ENCODE data around the gene SIGLEC14. TPM values are rescaled to one million over a fixed set of nuclear protein-coding genes. Genes with fewer than 3 reads are reported as not detected.
A peak's percentile ranks its signal among the peaks of the same experiment; 100 is the strongest.

The SIGLEC14 gene
- polyA plus RNA-seq, 2 of the 4 experiments (the other 2 are of a cell fraction), result 0.03 TPM; not detected in 1

DNA sequence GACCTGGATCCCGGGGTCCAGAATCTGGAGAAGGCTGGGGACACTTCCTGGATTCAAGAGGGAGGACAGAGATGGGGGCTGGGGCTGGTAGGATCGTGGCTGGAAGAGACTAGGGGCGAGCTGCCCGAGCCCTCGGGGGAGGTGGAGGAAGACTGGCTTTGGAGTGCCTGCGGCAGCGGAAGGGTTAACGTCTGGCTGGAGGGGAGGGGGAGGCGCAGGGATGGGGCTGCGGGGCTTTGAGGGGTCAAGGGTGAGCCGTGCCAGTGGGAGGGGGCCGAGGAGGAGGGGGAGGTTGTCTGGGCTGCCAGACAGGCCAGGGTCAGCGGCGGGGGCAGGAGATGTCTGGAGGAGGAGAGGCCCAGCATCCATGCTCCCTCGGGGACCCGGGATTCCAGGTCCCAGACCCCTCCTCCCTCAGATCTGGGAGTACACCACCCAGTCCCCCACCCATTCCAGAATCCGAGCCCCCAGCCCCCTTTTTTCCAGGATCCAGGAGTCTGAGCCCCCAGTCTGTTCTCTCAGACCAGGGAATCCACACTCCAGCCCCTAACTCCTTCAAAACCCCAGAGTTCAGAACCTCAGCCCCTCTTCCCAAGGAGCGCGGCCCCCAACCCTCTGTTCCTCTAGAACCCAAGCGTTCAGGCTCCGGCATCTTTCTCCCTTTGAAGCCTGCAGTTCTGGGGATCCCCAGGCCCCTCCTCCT lies 43.3 kb upstream of the SIGLEC14 start:
- Histone ChIP-seq H3K9me3 (0 out of 3 replicates have a peak, but pooled peaks cover 4% of the 10 kb centered on the region), H3K27ac (peak overlapping the region; percentile 95 to 100), H3K4me3 (peak overlapping the region; percentile 77), H3K4me2 (peak overlapping the region; percentile 99), H3K4me1 (peaks cover 52% of the 10 kb centered on the region)
- ChIA-PET CTCF (interaction anchor here (1.0 to 3.2 kb wide), 2 partner anchors 14 to 33 kb away, joined by 4 to 28 read pairs; no protein-coding TSS in a partner anchor), POLR2A (interaction anchor here (1.0 to 3.7 kb wide), 2 partner anchors 12 to 14 kb away, joined by 3 to 29 read pairs; no protein-coding TSS in a partner anchor)
- DNase-seq (ENCODE audit: low read depth in 1 of 2, low spot score in 1 of 2) (peak; percentile 57 to 87), ATAC-seq (peak; percentile 40 to 48), FAIRE-seq (no peak)
- TF ChIP-seq, protein P1, sequence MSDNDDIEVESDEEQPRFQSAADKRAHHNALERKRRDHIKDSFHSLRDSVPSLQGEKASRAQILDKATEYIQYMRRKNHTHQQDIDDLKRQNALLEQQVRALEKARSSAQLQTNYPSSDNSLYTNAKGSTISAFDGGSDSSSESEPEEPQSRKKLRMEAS (IDR thresholded peaks at IDR 0.05), result no peak; the same call in 1 of the 2 replicates
- no peak for TF ChIP-seq FOSL2 (IDR thresholded peaks at IDR 0.05)
- TF ChIP-seq FOSL2 (CRISPR knock-in tag; IDR thresholded peaks at IDR 0.05), result no peak
- no peak for TF ChIP-seq JUNB (IDR thresholded peaks at IDR 0.05)
- no peak for TF ChIP-seq NFE2L2 (conservative IDR thresholded peaks at IDR 0.05; ENCODE audit: low read length)
- peak; percentile 7; the same call in 1 of the 2 replicates for TF ChIP-seq GATA3 (IDR thresholded peaks at IDR 0.05; ENCODE audit: borderline replicate concordance)
- no peak for TF ChIP-seq RNF2 (IDR thresholded peaks at IDR 0.05; ENCODE audit: borderline replicate concordance, low read depth)
- TF ChIP-seq JUN (IDR thresholded peaks at IDR 0.05), result peak in 1 of 2 experiments; percentile 32; a peak in 2 of 5 replicates
- no peak for TF ChIP-seq HDAC2 (IDR thresholded peaks at IDR 0.05)
- no peak for TF ChIP-seq CBX8 (IDR thresholded peaks at IDR 0.05)
- TF ChIP-seq SMC3 (IDR thresholded peaks at IDR 0.05), result no peak
- TF ChIP-seq POLR2A (IDR thresholded peaks at IDR 0.05; ENCODE audit: low read length), result peak; percentile 2; the same call in 1 of the 2 replicates
- TF ChIP-seq RCOR1 (IDR thresholded peaks at IDR 0.05; ENCODE audit: low read depth, low read length), result no peak
- no peak for TF ChIP-seq TFCP2L1 (CRISPR knock-in tag; IDR thresholded peaks at IDR 0.05)
- TF ChIP-seq, protein P2, sequence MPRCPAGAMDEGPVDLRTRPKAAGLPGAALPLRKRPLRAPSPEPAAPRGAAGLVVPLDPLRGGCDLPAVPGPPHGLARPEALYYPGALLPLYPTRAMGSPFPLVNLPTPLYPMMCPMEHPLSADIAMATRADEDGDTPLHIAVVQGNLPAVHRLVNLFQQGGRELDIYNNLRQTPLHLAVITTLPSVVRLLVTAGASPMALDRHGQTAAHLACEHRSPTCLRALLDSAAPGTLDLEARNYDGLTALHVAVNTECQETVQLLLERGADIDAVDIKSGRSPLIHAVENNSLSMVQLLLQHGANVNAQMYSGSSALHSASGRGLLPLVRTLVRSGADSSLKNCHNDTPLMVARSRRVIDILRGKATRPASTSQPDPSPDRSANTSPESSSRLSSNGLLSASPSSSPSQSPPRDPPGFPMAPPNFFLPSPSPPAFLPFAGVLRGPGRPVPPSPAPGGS (IDR thresholded peaks at IDR 0.05), result 0 out of 3 replicates have a peak, but pooled peaks have one; percentile 59
- 0 out of 2 replicates have a peak, but pooled peaks have one; percentile 31 for TF ChIP-seq MYC (IDR thresholded peaks at IDR 0.05; ENCODE audit: borderline replicate concordance, low read length)
- TF ChIP-seq HOXB5 (CRISPR knock-in tag; IDR thresholded peaks at IDR 0.05), result no peak
- no peak for TF ChIP-seq CHD2 (IDR thresholded peaks at IDR 0.05; ENCODE audit: low read length, partially characterized antibody)
- TF ChIP-seq, protein P3, sequence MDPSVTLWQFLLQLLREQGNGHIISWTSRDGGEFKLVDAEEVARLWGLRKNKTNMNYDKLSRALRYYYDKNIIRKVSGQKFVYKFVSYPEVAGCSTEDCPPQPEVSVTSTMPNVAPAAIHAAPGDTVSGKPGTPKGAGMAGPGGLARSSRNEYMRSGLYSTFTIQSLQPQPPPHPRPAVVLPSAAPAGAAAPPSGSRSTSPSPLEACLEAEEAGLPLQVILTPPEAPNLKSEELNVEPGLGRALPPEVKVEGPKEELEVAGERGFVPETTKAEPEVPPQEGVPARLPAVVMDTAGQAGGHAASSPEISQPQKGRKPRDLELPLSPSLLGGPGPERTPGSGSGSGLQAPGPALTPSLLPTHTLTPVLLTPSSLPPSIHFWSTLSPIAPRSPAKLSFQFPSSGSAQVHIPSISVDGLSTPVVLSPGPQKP (IDR thresholded peaks at IDR 0.05; ENCODE audit: low read depth, low read length), result no peak
- TF ChIP-seq, protein P4, sequence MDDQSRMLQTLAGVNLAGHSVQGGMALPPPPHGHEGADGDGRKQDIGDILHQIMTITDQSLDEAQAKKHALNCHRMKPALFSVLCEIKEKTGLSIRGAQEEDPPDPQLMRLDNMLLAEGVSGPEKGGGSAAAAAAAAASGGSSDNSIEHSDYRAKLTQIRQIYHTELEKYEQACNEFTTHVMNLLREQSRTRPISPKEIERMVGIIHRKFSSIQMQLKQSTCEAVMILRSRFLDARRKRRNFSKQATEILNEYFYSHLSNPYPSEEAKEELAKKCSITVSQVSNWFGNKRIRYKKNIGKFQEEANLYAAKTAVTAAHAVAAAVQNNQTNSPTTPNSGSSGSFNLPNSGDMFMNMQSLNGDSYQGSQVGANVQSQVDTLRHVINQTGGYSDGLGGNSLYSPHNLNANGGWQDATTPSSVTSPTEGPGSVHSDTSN (IDR thresholded peaks at IDR 0.05), result peak; percentile 54
- TF ChIP-seq MAZ (IDR thresholded peaks at IDR 0.05; ENCODE audit: borderline replicate concordance, low read depth, low read length), result peak; percentile 17; the same call in 1 of the 2 replicates
- TF ChIP-seq ZNF302 (CRISPR knock-in tag; IDR thresholded peaks at IDR 0.05), result no peak
- WGBS (ENCODE audit: missing lambda C conversion rate), result 1% methylated on average over 17 of the region's 21 CpGs
